ENCODE results near the gene ARL4A.
A peak's percentile ranks its signal among the peaks of the same experiment; 100 is the strongest.

Gene ARL4A

DNA sequence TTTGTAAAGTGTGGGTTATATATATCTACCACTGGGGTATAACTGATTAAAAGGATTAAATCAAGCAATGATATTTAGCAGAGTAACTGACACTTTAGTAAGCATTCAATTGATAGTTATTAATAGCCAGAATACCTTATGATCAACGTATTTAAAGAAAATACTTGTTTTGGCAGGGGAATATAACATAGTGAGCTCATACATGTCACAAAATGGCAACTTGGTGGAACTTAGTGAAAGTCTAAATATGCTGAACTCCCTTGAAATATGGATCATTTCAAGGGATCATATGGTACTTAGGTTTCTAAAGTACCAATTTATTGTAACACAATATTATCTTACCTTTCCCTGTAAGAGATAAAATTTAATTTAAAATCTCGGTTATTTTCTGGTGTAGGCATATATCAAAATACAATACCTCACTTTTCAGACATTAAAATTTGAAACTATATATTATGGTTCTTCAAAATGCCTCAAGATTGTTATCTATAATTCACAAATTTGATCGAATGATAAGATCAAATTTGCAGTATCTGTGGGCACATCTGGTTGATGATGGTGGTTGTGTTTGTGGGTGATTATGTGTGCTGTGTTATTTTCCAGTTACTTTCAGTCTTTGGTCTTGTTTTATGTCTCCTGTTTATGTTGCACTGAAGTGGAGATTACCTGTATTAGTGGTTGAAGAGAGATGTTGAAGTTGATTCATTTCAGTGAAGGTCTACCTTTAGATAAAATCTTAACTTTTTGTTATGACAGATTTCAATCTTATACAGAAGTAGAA, 5.2 kb downstream of the ARL4A start:
- TF ChIP-seq, protein P1, sequence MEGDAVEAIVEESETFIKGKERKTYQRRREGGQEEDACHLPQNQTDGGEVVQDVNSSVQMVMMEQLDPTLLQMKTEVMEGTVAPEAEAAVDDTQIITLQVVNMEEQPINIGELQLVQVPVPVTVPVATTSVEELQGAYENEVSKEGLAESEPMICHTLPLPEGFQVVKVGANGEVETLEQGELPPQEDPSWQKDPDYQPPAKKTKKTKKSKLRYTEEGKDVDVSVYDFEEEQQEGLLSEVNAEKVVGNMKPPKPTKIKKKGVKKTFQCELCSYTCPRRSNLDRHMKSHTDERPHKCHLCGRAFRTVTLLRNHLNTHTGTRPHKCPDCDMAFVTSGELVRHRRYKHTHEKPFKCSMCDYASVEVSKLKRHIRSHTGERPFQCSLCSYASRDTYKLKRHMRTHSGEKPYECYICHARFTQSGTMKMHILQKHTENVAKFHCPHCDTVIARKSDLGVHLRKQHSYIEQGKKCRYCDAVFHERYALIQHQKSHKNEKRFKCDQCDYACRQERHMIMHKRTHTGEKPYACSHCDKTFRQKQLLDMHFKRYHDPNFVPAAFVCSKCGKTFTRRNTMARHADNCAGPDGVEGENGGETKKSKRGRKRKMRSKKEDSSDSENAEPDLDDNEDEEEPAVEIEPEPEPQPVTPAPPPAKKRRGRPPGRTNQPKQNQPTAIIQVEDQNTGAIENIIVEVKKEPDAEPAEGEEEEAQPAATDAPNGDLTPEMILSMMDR (IDR thresholded peaks at IDR 0.05; ENCODE audit: insufficient read depth, missing control alignments), result no peak
- DNase-seq (ENCODE audit: insufficient read length, low spot score), result no peak
- peak; percentile 70 for FAIRE-seq

DNA sequence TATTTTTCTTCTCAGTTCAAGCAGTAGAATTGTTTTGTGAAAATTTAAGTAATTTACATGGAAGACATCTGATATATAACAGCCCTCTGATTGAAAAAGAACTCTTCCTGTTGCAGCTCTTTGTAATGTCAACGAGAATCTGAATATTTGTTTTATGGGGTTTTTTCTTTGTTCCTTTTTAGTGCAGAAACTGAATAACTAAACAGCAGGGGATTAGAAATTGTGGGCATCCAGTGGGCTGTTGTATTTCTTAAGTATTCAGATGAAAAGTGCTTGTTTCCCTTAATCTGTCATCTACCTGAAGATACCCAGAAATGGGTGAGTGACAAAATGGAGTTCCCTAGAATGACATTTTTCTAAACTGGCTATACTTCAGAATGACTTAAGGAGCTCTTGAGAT, 7.4 kb downstream of the ARL4A start:
- DNase-seq (ENCODE audit: insufficient read length, low spot score), result no peak
- TF ChIP-seq, protein P1 (IDR thresholded peaks at IDR 0.05; ENCODE audit: insufficient read depth, missing control alignments), result no peak
- no peak for FAIRE-seq

DNA sequence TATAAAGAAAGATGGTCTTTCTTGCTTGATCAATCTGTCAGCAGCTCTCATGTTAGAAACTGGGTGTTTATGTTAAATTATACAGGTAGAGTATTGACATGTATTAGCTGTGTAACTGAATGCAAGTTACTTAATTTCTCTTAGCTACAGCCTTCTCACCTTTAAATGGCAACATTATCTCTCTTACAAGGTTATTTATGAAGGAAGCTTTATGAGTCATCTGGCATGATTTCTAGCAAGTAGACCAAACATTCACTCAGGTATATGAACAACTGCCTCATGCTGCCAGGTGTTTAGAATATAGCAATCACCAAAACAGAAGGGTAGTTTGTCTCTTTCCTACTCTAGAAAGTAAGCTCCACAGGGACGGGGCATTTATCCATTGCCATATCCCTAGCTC, 8.5 kb downstream of the ARL4A start:
- no peak for DNase-seq (ENCODE audit: insufficient read length, low spot score)
- TF ChIP-seq, protein P1 (IDR thresholded peaks at IDR 0.05; ENCODE audit: insufficient read depth, missing control alignments), result no peak
- FAIRE-seq, result no peak

DNA sequence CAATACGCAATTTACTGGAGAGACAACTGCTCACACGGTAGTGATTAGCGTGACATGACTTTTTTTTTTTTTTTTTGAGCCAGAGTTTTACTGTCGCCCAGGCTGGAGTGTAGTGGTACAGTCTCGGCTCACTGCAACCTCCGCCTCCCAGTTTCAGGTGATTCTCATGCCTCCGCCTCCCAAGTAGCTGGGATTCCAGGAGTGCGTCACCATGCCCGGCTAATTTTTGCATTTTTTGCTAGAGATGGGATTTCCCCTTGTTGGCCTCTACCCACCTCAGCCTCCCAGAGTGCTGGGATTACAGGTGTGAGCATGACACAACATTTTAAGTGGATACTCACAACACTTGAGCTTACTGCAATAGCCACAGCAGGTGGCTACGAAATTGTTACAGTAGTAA, 11.9 kb downstream of the ARL4A start:
- TF ChIP-seq, protein P1 (IDR thresholded peaks at IDR 0.05; ENCODE audit: insufficient read depth, missing control alignments), result no peak
- DNase-seq (ENCODE audit: insufficient read length, low spot score) (no peak), FAIRE-seq (no peak)

DNA sequence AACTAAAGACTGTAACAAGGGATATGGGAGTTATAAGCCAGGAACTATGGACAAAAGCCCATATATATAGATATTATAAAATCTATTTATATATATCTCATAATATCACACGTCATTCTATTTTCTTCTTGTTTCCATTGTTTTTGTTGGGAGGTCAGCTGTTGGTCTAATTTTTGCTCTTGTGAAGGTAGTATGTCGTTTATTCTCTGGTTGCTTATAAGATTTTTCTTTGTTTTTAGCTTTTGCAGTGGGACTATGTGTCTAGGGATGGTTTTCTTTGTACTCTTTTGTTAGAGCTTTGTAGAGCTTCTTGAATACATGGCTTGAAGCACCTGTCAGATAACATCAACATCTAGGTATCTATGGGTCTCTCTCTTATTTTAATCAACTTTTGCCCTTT, 14.0 kb downstream of the ARL4A start:
- FAIRE-seq (no peak), DNase-seq (ENCODE audit: insufficient read length, low spot score) (no peak)

DNA sequence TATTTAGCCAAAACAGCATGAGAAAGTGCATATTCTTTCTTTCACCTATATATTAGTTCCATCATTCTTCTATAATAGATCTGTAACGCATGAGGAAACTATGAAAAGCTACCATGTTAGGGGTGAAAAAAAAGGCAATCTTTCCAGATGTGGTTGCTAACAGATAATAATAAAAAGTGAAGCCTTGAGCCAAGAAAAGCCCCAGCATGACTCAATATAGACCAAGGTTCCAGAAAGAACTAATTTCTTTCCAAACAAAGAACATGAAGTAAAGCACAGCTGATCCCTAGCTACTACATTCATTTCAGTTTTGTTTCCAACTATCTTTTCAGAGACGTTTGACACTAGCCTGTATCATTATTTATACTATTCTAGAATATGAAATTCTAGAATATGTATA, 16.4 kb downstream of the ARL4A start:
- DNase-seq (ENCODE audit: insufficient read length, low spot score) (no peak), FAIRE-seq (no peak)
- TF ChIP-seq, protein P1 (IDR thresholded peaks at IDR 0.05; ENCODE audit: insufficient read depth, missing control alignments), result no peak

More for the DNA sequence above, 14.0 kb downstream of the ARL4A start:
- TF ChIP-seq, protein P1 (IDR thresholded peaks at IDR 0.05; ENCODE audit: insufficient read depth, missing control alignments), result no peak

DNA sequence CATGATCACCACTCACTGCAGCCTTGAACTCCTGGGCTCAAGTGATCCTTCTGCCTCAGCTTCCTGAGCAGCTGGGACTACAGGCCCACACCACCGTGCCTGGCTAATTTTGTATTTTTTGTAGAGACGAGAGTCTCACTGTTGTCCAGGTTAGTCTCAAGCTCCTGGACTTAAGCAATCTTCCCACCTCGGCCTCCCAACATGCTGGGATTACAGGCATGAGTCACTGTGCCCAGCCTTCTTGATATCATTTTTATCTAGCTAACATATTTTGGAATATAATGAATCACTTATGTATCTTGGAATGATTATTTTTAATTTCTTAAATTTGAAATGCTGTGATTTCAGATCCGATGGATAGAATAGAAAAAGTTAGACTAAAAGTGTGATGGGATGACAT, 18.4 kb downstream of the ARL4A start:
- FAIRE-seq (no peak), DNase-seq (ENCODE audit: insufficient read length, low spot score) (no peak)
- TF ChIP-seq, protein P1 (IDR thresholded peaks at IDR 0.05; ENCODE audit: insufficient read depth, missing control alignments), result no peak
